ENCODE data around the gene TSKU. TPM values are rescaled to one million over a fixed set of nuclear protein-coding genes. Genes with fewer than 3 reads are reported as not detected.

The TSKU gene
- total RNA-seq, 1 donor from 2014 or later: 59.5 TPM

DNA sequence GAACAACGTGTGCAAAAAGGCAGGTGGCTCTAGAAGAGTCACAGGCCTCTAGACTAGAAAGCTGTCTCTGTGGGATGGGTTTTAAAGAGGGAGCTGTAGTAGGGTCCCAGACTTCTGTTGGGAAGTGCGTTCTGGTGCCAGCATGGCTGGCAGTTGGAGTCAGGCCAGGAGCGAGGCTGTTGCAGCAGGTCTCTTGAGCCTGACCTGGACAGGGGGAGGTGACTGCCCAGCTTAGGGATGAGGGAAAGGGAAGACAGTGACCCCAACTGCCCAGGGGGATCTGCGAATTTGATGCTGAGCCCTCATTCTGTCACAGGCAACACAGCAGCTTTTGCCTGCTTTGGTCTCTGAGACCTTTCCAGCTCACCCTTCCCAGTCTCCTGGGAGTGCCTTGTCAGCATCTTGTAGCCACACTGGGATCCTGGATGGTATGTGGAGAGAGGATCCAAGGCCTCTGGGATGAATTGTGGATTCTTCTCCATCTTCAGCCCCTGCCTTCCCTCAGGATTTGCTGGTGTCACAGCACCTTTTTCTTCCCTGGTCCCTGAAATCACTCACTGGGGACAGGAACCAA lies 3.4 kb downstream of the TSKU start:
- H3K4me3 ChIP-seq (ENCODE audit: low read depth, low read length): no peak overlapping the region
- no peak for DNase-seq (ENCODE audit: low read depth)
- no peaks in the 10 kb centered on the region for H3K36me3 ChIP-seq (ENCODE audit: control insufficient read depth, insufficient read depth, low read length)
- TF ChIP-seq, protein P1, sequence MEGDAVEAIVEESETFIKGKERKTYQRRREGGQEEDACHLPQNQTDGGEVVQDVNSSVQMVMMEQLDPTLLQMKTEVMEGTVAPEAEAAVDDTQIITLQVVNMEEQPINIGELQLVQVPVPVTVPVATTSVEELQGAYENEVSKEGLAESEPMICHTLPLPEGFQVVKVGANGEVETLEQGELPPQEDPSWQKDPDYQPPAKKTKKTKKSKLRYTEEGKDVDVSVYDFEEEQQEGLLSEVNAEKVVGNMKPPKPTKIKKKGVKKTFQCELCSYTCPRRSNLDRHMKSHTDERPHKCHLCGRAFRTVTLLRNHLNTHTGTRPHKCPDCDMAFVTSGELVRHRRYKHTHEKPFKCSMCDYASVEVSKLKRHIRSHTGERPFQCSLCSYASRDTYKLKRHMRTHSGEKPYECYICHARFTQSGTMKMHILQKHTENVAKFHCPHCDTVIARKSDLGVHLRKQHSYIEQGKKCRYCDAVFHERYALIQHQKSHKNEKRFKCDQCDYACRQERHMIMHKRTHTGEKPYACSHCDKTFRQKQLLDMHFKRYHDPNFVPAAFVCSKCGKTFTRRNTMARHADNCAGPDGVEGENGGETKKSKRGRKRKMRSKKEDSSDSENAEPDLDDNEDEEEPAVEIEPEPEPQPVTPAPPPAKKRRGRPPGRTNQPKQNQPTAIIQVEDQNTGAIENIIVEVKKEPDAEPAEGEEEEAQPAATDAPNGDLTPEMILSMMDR (IDR thresholded peaks at IDR 0.05; ENCODE audit: insufficient read depth, low read length, poor library complexity, severe bottlenecking): no peak
- no peaks in the 10 kb centered on the region for H3K27me3 ChIP-seq (ENCODE audit: control insufficient read depth, insufficient read depth, low read length)

DNA sequence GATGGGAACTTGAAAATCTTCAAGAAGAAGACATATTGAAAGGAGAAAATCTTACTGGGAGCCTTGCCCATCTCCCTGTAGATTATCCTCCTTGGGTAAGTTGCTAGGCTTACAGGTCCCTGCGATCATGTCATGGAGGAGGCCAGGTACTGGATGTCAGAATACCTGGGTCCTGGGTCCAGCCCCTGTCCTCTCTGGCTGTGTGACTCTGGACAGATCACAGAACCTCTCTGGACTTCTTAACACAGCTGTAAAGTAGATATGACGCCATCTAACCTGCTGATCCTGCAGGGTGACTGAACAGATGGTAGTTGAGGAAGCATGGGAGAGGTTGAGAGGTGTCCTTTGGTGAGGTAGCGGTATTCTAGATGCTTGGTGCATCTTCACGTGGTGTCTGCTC lies 4.1 kb downstream of the TSKU start:
- no peak for DNase-seq (ENCODE audit: low read depth)
- no peaks in the 10 kb centered on the region for H3K36me3 ChIP-seq (ENCODE audit: control insufficient read depth, insufficient read depth, low read length)
- H3K27me3 ChIP-seq (ENCODE audit: control insufficient read depth, insufficient read depth, low read length): no peaks in the 10 kb centered on the region
- H3K4me3 ChIP-seq (ENCODE audit: low read depth, low read length): no peak overlapping the region
- TF ChIP-seq, protein P1 (IDR thresholded peaks at IDR 0.05; ENCODE audit: insufficient read depth, low read length, poor library complexity, severe bottlenecking): no peak

DNA sequence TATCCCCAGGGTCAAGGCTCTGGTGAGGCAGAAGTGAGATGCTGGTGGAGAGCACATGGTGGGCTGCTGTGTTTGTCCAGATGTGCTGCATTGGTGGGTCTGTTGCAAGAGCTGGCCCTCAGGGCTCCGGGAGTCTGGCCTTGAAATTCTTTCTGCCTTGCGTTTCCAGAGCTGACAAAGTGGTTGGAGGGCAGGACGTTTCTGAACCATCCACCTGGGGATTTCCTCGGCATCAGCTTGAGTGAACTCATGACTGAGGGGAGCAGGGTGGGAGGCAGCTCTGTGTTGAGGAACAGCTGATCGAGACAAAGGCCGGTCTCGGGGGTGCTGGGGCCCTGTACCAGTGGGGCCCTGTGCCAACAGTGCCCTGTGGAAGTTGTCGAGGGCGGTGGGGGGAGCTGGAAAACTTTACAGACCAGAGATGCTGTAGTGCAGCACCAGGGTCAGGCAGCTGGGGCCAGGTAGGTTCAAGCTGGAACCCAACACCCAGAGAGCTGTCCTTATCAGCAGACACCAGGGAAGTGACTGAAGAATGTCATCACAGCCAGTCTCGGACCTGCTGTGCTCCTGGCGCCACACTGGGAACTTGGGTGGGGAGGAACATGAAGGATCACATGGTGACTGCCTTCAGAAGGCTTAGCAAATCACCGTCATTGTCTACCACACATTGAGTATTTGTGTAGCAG lies 4.9 kb downstream of the TSKU start:
- no peak for DNase-seq (ENCODE audit: low read depth)
- H3K4me3 ChIP-seq (ENCODE audit: low read depth, low read length): no peak overlapping the region
- no peaks in the 10 kb centered on the region for H3K27me3 ChIP-seq (ENCODE audit: control insufficient read depth, insufficient read depth, low read length)
- TF ChIP-seq, protein P1 (IDR thresholded peaks at IDR 0.05; ENCODE audit: insufficient read depth, low read length, poor library complexity, severe bottlenecking): no peak
- no peaks in the 10 kb centered on the region for H3K36me3 ChIP-seq (ENCODE audit: control insufficient read depth, insufficient read depth, low read length)

DNA sequence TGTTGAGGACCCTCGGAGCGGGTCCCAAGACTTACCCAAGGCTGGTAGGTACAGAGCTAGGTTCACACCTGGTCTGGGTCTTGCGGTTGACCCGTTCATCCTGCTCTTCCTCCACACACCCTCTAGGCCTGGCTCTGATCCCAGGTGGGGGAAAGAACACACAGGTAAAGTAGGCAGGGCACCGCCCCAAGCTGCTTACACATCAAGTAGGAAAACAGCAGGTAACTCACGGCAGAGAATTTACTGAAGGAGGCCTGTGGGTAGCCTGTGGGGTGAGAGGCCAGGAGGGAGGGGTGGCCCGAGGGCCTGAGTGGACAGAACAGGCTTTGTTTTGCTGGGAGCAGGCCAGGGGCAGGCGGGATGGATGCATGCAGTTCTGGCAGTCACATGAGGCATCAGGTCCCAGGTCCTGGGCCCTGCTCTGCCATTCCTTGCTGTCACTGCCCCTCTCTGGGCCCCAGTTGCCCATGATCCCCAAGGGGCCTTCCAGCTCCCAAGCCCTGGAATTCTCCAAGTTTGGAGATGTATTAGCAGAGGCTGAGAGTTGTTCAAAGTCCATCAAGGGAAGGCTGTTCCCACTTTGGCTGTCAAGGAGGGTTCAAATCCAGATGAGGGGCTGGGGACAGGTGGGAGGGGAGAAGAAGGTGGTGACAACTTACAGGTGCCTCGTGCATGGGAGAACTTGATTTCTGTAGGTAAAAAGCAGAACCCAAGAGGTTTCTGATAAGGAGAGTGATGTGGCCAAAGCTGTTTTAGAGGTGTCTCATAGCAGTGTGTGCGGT lies 5.7 kb downstream of the TSKU start:
- TF ChIP-seq, protein P1 (IDR thresholded peaks at IDR 0.05; ENCODE audit: insufficient read depth, low read length, poor library complexity, severe bottlenecking): no peak
- H3K4me3 ChIP-seq (ENCODE audit: low read depth, low read length): no peak overlapping the region
- H3K36me3 ChIP-seq (ENCODE audit: control insufficient read depth, insufficient read depth, low read length): no peaks in the 10 kb centered on the region
- no peaks in the 10 kb centered on the region for H3K27me3 ChIP-seq (ENCODE audit: control insufficient read depth, insufficient read depth, low read length)
- DNase-seq (ENCODE audit: low read depth): no peak

DNA sequence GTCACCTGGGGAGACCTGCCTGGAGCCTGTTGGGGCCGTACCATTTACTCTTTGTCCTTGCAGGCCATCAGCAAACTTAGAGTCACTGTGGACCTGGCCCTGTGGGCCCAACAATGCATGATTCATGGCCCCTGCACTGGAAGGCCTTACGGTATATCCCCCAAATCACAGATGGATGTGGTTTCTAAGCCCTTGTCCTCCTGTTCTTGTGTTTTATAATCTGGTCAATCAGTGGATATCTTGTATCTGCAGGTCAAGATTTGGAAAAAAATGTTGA lies 6.2 kb downstream of the TSKU start:
- Histone ChIP-seq H3K4me3 (ENCODE audit: low read depth, low read length) (no peak overlapping the region), H3K36me3 (ENCODE audit: control insufficient read depth, insufficient read depth, low read length) (no peaks in the 10 kb centered on the region), H3K27me3 (ENCODE audit: control insufficient read depth, insufficient read depth, low read length) (no peaks in the 10 kb centered on the region)
- TF ChIP-seq, protein P1 (IDR thresholded peaks at IDR 0.05; ENCODE audit: insufficient read depth, low read length, poor library complexity, severe bottlenecking): no peak
- no peak for DNase-seq (ENCODE audit: low read depth)
